ENCODE measurements around the gene SYTL3.

DNA sequence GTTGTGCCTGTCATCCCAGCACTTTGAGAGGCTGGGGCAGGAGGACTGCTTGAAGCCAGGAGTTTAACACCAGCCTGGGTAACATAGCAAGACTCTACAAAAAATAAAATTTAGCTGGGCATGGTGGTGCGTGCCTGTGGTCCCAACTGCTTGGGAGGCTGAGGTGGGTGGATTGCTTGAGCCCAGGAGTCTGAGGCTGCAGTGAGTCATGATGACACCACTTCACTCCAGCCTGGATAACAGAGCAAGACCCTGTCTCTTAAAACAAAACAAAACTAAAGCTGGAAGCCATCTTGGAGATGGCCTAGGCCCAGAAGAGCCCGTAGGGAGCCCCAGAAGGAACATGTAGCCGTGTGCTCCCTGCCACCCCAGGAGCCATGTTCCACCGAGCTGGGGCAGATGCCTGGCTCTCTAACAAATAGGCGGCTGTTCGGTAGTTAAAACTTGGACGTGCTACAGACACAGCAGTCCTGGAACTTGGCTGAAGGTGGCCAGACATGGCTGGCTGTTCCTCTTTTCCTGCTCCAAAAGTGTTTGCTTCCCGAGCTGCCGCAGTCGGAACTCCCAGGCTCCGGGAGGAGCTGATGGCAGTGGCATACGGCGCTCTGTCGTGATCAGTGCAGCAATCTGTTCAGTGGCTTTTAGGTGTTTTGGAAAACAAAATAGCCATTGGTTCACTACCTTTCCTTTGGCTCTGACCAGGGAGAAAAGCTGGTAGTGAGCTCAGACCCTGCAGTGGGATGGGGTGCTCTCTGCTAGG lies 42.3 kb upstream of the SYTL3 start:
- TF ChIP-seq POLR2A (IDR thresholded peaks at IDR 0.05; ENCODE audit: low read length) = no peak
- TF ChIP-seq GATA1 (IDR thresholded peaks at IDR 0.05; ENCODE audit: low read depth, low read length) = no peak
